ENCODE results near the gene MTCH1.

Gene MTCH1

GRCh38 chr6:36920546-36920945, 65.5 kb downstream of the MTCH1 start:
- no peak overlapping the region for H3K9ac ChIP-seq (ENCODE audit: low read depth, low read length)
- no peaks in the 10 kb centered on the region for H3K4me1 ChIP-seq (ENCODE audit: control insufficient read depth, insufficient read depth, low read length)
- H3K36me3 ChIP-seq (ENCODE audit: control insufficient read depth, insufficient read depth, low read length): no peaks in the 10 kb centered on the region
- H3K9me3 ChIP-seq (ENCODE audit: control insufficient read depth, insufficient read depth, low read length): no peaks in the 10 kb centered on the region
- H3K4me3 ChIP-seq (ENCODE audit: low read depth, low read length): no peak overlapping the region
- no peaks in the 10 kb centered on the region for H3K27me3 ChIP-seq (ENCODE audit: control insufficient read depth, insufficient read depth, low read length)

DNA sequence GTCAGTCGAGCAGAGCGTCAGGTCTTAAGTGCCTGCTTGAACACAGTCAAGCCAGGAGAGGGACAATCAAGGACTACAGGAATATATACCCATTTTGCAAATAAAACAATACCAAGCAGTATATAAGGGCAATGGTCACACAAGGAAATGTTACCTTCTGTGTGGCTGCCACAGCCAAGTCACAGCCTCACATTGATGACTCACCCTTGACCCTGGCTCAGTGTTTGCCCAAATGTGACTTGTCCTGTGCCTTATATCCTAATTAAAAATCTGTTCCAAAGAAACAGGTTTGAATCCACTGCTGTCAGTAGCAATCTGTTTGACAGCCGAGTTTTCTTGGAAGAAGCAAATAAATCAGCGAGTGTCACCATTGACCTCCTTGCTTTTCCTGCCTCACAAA, 65.9 kb downstream of the MTCH1 start:
- no peak overlapping the region for H3K9ac ChIP-seq (ENCODE audit: low read depth, low read length)
- H3K4me3 ChIP-seq (ENCODE audit: low read depth, low read length): no peak overlapping the region
- H3K27me3 ChIP-seq (ENCODE audit: control insufficient read depth, insufficient read depth, low read length): no peaks in the 10 kb centered on the region
- H3K4me1 ChIP-seq (ENCODE audit: control insufficient read depth, insufficient read depth, low read length): no peaks in the 10 kb centered on the region
- H3K9me3 ChIP-seq (ENCODE audit: control insufficient read depth, insufficient read depth, low read length): no peaks in the 10 kb centered on the region
- no peaks in the 10 kb centered on the region for H3K36me3 ChIP-seq (ENCODE audit: control insufficient read depth, insufficient read depth, low read length)
